Activated CD4-positive, alpha-beta T cell treated with anti-CD3 and anti-CD28 coated beads, Interleukin-2, amount 50 U/mL, for 24 hours (primary cell): ENCODE data around the gene ELK1.
"Not testable (repeated sequence)": the region's sequence is repeated elsewhere in the genome, so short reads cannot be mapped to it uniquely, and the experiment has no call there.

Source experiments
- DNase-seq, 2 donors: peaks; one replicate each; pipeline ENCODE4 v3.0.0-alpha.2; 2020; ENCODE audit warnings: low read depth in 1 of 2, low spot score in 1 of 2

The ELK1 gene

GRCh38 chrX:47613082-47613481 lies 37.3 kb downstream of the ELK1 start:
- no peak for DNase-seq

GRCh38 chrX:47612418-47612817 lies 37.9 kb downstream of the ELK1 start:
- DNase-seq = no peak

- no peak for DNase-seq
Observed at GRCh38 chrX:47611926-47612325, 38.4 kb downstream of the ELK1 start.

GRCh38 chrX:47611489-47611888 lies 38.9 kb downstream of the ELK1 start:
- no peak for DNase-seq

GRCh38 chrX:47610511-47610910 lies 39.9 kb downstream of the ELK1 start:
- no peak for DNase-seq

- DNase-seq = no peak
Observed at GRCh38 chrX:47608130-47608810, 42.1 kb downstream of the ELK1 start.

- DNase-seq = no peak
Observed at GRCh38 chrX:47607091-47607490, 43.3 kb downstream of the ELK1 start.

- DNase-seq = no peak
Observed at GRCh38 chrX:47605024-47605423, 45.3 kb downstream of the ELK1 start.

GRCh38 chrX:47603125-47603524 lies 47.2 kb downstream of the ELK1 start:
- DNase-seq = not testable (repeated sequence)

GRCh38 chrX:47597222-47597621 lies 53.1 kb downstream of the ELK1 start:
- no peak for DNase-seq

- no peak for DNase-seq
Observed at GRCh38 chrX:47596256-47596655, 54.1 kb downstream of the ELK1 start.

GRCh38 chrX:47595716-47596251 lies 54.6 kb downstream of the ELK1 start:
- no peak for DNase-seq

GRCh38 chrX:47593522-47593921 lies 56.8 kb downstream of the ELK1 start:
- DNase-seq = no peak

- no peak for DNase-seq
Observed at GRCh38 chrX:47590984-47591383, 59.4 kb downstream of the ELK1 start.

GRCh38 chrX:47587906-47588735 lies 62.2 kb downstream of the ELK1 start:
- DNase-seq = no peak

GRCh38 chrX:47587091-47587891 lies 63.1 kb downstream of the ELK1 start:
- no peak for DNase-seq

GRCh38 chrX:47586043-47586787 lies 64.1 kb downstream of the ELK1 start:
- no peak for DNase-seq
